CD1c-positive myeloid dendritic cell (primary cell): ENCODE measurements around the gene ARHGAP26.
A peak's percentile ranks its signal among the peaks of the same experiment; 100 is the strongest.

Source experiments
- DNase-seq: peaks from one replicate; pipeline ENCODE4 v3.0.0-alpha.2; 2016; ENCODE audit errors: extremely low spot score

Gene ARHGAP26

GRCh38 chr5:142749321-142749720, 20.9 kb upstream of the ARHGAP26 start:
- peak; percentile 65 for DNase-seq

- peak; percentile 20 for DNase-seq
Measured at GRCh38 chr5:142753116-142753631, 17.0 kb upstream of the ARHGAP26 start.

- no peak for DNase-seq
Measured at GRCh38 chr5:142754031-142754430, 16.1 kb upstream of the ARHGAP26 start.

- no peak for DNase-seq
Measured at GRCh38 chr5:142756576-142756975, 13.6 kb upstream of the ARHGAP26 start.

GRCh38 chr5:142757564-142757963, 12.6 kb upstream of the ARHGAP26 start:
- DNase-seq, result no peak

- peak; percentile 93 for DNase-seq
Measured at GRCh38 chr5:142758062-142758795, 11.9 kb upstream of the ARHGAP26 start.

GRCh38 chr5:142758796-142759145, 11.4 kb upstream of the ARHGAP26 start:
- peak; percentile 57 for DNase-seq

- no peak for DNase-seq
Measured at GRCh38 chr5:142763701-142764100, 6.5 kb upstream of the ARHGAP26 start.

- no peak for DNase-seq
Measured at GRCh38 chr5:142767178-142767577, 3.0 kb upstream of the ARHGAP26 start.

- peak; percentile 25 for DNase-seq
Measured at GRCh38 chr5:142767911-142768310, 2.3 kb upstream of the ARHGAP26 start.

- peak; percentile 87 for DNase-seq
Measured at GRCh38 chr5:142769251-142769792, 855 bp upstream of the ARHGAP26 start.

GRCh38 chr5:142770650-142771609, 753 bp downstream of the ARHGAP26 start:
- peak; percentile 81 for DNase-seq

- DNase-seq, result peak; percentile 9
Measured at GRCh38 chr5:142771666-142772065, 1.5 kb downstream of the ARHGAP26 start.

- DNase-seq, result peak; percentile 10
Measured at GRCh38 chr5:142772446-142773293, 2.5 kb downstream of the ARHGAP26 start.

- peak; percentile 76 for DNase-seq
Measured at GRCh38 chr5:142777099-142777498, 6.9 kb downstream of the ARHGAP26 start.

GRCh38 chr5:142777850-142778249, 7.7 kb downstream of the ARHGAP26 start:
- DNase-seq, result peak; percentile 41

GRCh38 chr5:142779163-142779840, 9.1 kb downstream of the ARHGAP26 start:
- DNase-seq, result no peak

GRCh38 chr5:142780871-142781270, 10.7 kb downstream of the ARHGAP26 start:
- no peak for DNase-seq

GRCh38 chr5:142782976-142783530, 12.9 kb downstream of the ARHGAP26 start:
- no peak for DNase-seq

GRCh38 chr5:142783601-142784341, 13.6 kb downstream of the ARHGAP26 start:
- DNase-seq, result peak; percentile 63
